ACC112 (cell line): ENCODE data around the gene NDUFA6.

Source experiments
- H2AFZ ChIP-seq: fragments of 200-600 bp; sonication (generic); one replicate; pipeline ENCODE4 v1.6.0; 2017; ENCODE audit warnings: antibody characterized with exemption, low read length; ENCODE audit not compliant: unreplicated experiment
- H3K27ac ChIP-seq: fragments of 200-600 bp; sonication (generic); 2 replicates; pipeline ENCODE4 v1.5.1; 2014; ENCODE audit warnings: low read depth, mild to moderate bottlenecking, antibody characterized with exemption, low read length, moderate library complexity
- H3K27me3 ChIP-seq: fragments of 200-600 bp; sonication (generic); 2 replicates; pipeline ENCODE4 v1.6.1; 2014; ENCODE audit warnings: mild to moderate bottlenecking, antibody characterized with exemption, low read length, moderate library complexity, mixed read lengths; ENCODE audit not compliant: insufficient read depth
- H3K36me3 ChIP-seq: fragments of 200-600 bp; sonication (generic); 2 replicates; pipeline ENCODE4 v1.6.1; 2016; ENCODE audit warnings: mild to moderate bottlenecking, antibody characterized with exemption, low read length, moderate library complexity, mixed read lengths; ENCODE audit not compliant: insufficient read depth
- H3K4me1 ChIP-seq: fragments of 200-600 bp; sonication (generic); one replicate; pipeline ENCODE4 v1.6.1; 2016; ENCODE audit warnings: low read length, mixed read lengths; ENCODE audit not compliant: insufficient read depth, unreplicated experiment, control insufficient read depth
- H3K4me3 ChIP-seq: fragments of 200-600 bp; sonication (generic); 2 replicates; pipeline ENCODE4 v1.5.1; 2014; ENCODE audit warnings: mild to moderate bottlenecking, low read depth, low read length
- H3K79me2 ChIP-seq: fragments of 200-600 bp; sonication (generic); one replicate; pipeline ENCODE4 v1.6.0; 2016; ENCODE audit warnings: low read length; ENCODE audit not compliant: control insufficient read depth, unreplicated experiment, insufficient read depth

NDUFA6 gene

DNA sequence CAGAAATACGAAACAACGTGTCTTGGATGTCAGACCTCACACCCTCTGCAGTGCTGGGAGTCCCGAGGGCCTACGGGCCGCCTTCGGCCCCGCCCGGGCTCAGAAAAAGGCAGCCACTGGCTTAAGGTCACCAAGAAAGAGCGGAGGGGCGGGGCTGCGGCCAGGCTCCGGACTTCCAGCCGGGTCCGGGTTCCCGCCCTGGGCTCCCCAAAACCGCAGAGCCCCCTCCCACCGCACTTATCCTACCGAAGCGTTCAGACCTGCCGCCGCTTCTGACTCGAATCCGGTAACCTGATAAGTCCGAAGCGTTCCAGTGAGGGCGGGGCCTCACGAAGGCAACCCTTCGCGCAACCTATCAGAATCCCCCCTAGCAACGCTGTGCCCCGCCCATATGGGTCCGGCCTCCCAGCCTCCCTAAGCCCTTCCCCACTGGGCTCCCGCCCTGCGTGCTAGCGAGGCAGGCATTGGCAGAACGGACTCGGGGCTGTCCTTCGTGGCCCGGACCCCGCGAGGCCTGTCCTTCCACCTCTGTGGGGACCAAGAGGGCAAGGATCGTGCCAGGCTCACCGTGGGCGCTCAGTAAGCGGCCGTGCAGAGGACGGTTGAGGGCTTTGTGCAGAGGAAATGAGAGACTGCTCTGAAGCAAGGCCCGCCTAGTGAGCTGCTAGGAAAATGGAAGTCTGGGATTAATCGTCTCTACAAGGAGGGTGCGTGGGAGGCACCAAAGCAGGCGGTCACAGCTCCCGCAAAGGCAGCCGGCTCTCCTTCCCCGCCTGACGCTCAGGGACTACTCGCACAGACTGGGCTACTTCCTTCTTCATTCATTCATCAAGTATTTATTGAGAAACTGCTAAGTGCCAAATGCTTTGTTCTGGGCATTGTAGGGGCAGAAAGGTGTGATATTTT lies 19.8 kb downstream of the NDUFA6 start, which contains the start of gene NAGA:
TSS of gene NAGA (minus strand) at position 296 of the 906 bp plus-strand sequence. CDS start 515 bp downstream, outside the sequence.
- H3K4me3 ChIP-seq = peak within 1 kb of the TSS; percentile 74
- H2AFZ ChIP-seq = peak within 1 kb of the TSS; percentile 20
- H3K4me1 ChIP-seq = peaks cover 19% of the 10 kb centered on the region
- no peaks in the 10 kb centered on the region for H3K27me3 ChIP-seq
- H3K27ac ChIP-seq = peak within 1 kb of the TSS; percentile 42
- no peaks in the 10 kb centered on the region; the same call in 1 of the 2 replicates for H3K36me3 ChIP-seq
- peaks cover 24% of the 10 kb centered on the region for H3K79me2 ChIP-seq

DNA sequence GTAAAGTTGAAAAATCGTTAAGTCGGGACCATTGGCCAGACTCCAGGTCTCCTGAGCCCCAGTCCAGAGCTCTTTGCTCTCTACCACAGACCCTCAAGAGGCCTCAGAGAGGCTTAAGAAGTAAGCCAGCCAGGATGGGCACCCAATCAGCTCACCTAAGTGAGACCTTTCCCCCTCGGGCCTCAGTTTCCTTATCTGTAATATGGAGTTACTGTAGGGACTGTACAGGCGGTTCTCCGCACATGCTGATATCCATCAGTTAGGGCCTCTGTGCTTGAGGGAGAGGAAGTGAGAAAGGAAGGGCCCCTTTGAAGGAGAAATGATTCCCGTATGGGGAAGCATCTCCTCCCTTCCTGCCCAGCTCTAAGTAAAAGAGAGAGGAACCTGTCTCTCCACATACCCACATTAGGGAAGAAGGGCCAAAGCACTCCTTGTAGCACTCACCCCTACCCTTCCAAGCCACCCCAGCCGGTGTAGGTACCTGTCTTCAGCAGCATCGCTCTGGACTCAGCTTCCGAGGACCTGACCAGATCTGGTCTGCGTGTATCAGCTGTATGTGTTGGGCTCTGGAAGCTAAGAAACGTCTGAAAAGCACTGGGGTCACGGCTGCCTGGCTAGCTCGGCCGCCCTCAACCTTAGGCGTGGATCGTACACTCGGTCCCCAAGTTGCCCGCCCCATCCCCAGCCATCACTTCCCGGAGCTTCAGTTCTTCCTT lies 20.6 kb downstream of the NDUFA6 start:
- Histone ChIP-seq H3K4me1 (peaks cover 16% of the 10 kb centered on the region), H2AFZ (peak overlapping the region; percentile 20), H3K4me3 (peak overlapping the region; percentile 74), H3K79me2 (peaks cover 17% of the 10 kb centered on the region), H3K27me3 (no peaks in the 10 kb centered on the region), H3K36me3 (no peaks in the 10 kb centered on the region), H3K27ac (peak overlapping the region; percentile 42)

DNA sequence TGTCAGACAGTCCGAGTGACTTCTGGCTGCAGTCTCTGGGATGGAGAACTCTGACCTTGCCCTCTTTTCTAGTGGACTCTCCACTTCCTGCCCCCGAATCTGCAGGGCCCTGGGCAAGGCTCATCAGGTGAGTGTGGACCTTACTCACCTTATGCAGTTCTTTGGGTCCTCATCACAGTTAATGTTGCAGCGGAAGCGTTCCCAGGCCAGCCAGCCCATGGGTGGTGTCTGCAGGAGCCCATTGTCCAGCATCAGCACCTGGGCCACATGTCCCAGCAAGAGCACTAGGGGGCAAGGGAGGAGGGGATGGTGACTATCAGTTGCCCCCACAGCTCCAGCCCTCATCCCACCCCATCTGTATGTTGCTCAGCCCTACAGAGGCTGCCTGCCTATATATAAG lies 22.3 kb downstream of the NDUFA6 start:
- no peak overlapping the region for H3K27ac ChIP-seq
- H3K4me3 ChIP-seq = no peak overlapping the region
- peaks cover 10% of the 10 kb centered on the region for H3K4me1 ChIP-seq
- H2AFZ ChIP-seq = no peak overlapping the region
- H3K36me3 ChIP-seq = no peaks in the 10 kb centered on the region
- no peaks in the 10 kb centered on the region for H3K27me3 ChIP-seq
- H3K79me2 ChIP-seq = peaks cover 2% of the 10 kb centered on the region

DNA sequence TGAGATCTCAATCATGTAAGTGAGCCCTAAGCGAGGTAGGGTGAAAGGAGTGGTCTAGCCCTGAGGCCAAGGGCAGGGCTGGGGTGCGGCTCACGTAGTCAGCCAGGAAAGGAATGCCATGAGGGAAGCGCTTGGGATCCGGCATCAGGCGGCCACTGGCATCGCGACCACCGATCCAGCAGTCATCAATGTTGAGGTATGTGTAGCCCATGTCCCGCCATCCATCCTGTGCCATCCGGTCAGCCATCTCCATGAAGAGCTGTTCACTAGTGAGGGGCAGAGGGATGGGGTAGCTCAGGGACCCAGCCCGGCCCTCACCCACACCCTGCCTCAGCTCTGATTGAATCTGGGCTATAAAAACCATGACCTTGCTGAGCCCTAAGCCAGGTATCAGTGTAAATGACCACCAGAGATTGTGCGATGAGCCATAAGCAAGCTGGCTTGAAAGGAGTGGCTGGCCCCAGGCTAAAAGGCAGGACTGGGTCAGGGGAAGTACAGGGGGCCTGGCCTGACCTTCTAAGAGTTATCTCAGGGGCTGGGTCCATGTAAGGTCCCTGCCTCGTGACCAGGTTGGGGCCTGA lies 22.8 kb downstream of the NDUFA6 start:
- Histone ChIP-seq H3K4me3 (no peak overlapping the region), H2AFZ (no peak overlapping the region), H3K79me2 (no peaks in the 10 kb centered on the region), H3K4me1 (peaks cover 7% of the 10 kb centered on the region), H3K27me3 (no peaks in the 10 kb centered on the region), H3K27ac (no peak overlapping the region), H3K36me3 (no peaks in the 10 kb centered on the region)

DNA sequence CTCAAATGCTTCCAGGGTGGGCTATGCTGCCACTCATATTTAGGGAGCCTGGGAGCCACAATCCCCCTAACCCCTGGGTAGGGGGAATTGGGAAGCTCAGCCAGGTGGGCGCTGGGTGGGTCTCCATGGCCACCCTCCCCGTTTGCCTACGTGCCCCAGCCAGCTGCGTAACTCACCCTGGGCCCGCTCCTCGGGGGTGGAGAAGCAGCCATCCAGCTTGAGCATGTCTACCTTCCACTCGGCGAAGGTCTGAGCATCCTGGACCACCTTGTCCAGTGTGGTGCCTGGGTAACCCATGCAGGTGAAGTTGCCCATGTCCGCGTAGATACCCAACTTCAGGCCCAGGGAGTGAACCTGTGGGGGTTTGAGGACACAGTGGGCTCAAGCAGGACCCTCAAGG lies 23.6 kb downstream of the NDUFA6 start:
- H2AFZ ChIP-seq = no peak overlapping the region
- H3K27ac ChIP-seq = no peak overlapping the region
- H3K36me3 ChIP-seq = no peaks in the 10 kb centered on the region
- H3K27me3 ChIP-seq = no peaks in the 10 kb centered on the region
- H3K4me1 ChIP-seq = peaks cover 7% of the 10 kb centered on the region
- H3K79me2 ChIP-seq = no peaks in the 10 kb centered on the region
- H3K4me3 ChIP-seq = no peak overlapping the region

DNA sequence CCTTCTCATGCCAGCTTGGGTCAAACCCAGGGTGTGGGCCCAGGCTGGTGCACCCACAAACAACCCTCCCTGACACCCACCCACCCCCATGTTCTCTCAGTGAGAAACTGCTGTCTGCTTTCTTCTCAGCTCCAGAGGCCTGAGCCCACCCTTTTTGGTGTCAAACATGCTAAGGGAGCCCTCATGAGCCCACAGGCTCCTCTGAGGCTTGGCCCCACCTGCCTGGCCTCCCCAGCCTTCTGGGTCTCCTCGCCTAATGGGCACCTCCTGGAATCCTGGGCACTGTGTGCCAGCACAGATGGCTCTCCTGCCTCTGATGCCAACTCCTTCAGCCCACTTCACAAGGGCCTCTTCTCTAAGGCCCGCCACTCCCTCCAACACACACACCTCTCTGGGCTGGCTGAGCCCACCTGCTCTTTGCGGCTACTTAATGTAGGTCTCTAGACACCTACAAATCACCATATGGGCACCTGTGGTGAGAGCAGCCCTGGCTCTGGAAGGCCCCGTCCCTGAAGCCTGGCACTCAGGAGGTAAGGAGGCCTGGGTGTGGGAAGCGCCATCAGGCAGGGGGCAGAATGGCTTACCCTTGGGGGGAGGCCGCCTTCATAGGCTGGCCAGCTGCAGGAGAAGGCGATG lies 24.3 kb downstream of the NDUFA6 start:
- peaks cover 1% of the 10 kb centered on the region for H3K4me1 ChIP-seq
- H3K79me2 ChIP-seq = no peaks in the 10 kb centered on the region
- H3K27ac ChIP-seq = no peak overlapping the region
- H3K27me3 ChIP-seq = no peaks in the 10 kb centered on the region
- H3K4me3 ChIP-seq = no peak overlapping the region
- H2AFZ ChIP-seq = no peak overlapping the region
- no peaks in the 10 kb centered on the region for H3K36me3 ChIP-seq

DNA sequence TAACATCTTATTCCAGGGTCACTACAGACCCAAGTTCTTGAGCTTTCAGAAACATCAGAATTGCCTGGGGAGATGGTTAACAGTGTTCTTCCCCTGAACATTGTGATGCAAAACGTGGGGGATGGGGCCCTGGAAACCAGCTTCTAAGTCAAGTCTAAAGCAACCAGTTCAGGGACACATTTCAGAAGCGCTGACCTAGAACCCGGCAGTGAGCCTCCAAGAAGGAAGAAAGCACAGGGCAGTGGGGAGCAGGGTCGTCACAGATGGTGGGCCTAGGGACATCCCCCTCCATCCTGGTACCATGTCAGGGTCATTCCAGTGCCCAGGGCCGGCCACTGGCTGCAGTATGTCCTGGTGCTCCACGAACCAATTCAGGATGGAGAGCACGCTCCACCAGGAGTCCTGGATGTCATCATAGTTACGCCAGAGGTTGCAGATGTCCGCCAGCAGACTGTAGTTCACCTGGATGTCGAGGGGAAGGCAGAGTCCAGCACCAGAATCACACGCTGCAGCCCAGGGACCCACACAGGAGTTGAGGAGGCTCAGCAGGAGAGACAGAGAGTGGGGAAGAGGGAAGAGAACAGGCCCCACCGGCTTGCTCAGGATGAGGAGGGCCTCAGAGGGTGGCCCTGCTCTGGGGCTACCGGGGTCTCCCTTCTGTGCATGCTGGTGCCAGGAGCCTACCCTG lies 25.0 kb downstream of the NDUFA6 start:
- no peaks in the 10 kb centered on the region for H3K27me3 ChIP-seq
- H3K79me2 ChIP-seq = no peaks in the 10 kb centered on the region
- no peak overlapping the region for H2AFZ ChIP-seq
- no peaks in the 10 kb centered on the region for H3K4me1 ChIP-seq
- H3K27ac ChIP-seq = no peak overlapping the region
- H3K36me3 ChIP-seq = no peaks in the 10 kb centered on the region
- no peak overlapping the region for H3K4me3 ChIP-seq

DNA sequence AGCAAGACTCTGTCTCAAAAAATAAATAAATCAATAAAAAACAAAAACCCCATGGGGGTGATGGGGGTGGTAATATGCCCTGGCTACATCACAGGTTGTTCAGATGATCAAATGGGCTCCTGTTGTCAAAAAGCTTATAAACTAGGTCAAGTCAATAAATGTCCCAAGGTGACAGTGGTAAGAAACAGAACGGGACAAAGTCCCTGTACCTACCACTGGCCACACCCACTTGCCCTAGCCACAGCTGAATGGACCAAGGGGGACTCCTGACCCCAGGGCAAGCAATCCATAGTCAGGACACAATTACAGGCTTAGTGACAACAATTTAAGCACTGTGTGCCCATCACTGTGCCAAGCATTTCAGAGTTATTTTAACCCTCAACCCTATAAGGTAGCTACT lies 25.9 kb downstream of the NDUFA6 start:
- no peaks in the 10 kb centered on the region for H3K27me3 ChIP-seq
- H3K4me1 ChIP-seq = no peaks in the 10 kb centered on the region
- no peak overlapping the region for H3K4me3 ChIP-seq
- peaks cover 5% of the 10 kb centered on the region; the same call in 1 of the 2 replicates for H3K36me3 ChIP-seq
- no peak overlapping the region for H3K27ac ChIP-seq
- H2AFZ ChIP-seq = no peak overlapping the region
- no peaks in the 10 kb centered on the region for H3K79me2 ChIP-seq

DNA sequence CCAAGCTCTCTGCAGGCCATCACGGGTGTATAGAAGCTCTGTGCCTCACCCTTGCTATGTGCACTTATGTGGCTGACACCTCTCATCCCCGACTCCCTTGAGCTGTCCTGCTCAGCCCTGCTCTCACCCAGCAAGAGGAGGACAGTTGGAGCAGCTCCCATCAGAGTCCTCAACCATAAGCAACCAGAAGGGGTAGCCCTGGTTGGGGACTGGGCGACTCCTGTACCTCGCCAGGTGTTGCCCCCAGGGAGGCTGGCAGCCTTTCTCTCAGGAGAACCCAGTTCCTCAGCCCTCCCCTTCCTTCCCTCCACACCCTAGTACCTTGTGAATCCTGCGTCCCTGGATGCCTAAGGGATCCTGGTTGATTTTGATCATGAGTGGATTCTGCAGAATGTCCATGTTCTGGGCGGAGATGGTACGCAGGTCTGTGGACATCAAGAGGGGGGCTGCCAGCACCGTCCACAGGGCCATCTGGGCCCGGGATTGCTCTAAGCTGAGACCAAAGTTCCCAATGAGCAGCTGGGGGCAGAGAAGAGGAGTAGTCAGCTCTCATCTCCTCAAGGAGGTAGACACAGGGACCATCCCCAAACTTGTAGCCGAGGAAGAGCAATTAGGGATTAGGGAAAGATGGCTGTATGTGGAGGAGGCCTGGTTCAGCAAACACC lies 27.9 kb downstream of the NDUFA6 start:
- Histone ChIP-seq H3K27ac (no peak overlapping the region), H3K36me3 (peaks cover 6% of the 10 kb centered on the region; the same call in 1 of the 2 replicates), H3K27me3 (no peaks in the 10 kb centered on the region), H3K4me1 (no peaks in the 10 kb centered on the region), H2AFZ (no peak overlapping the region), H3K4me3 (no peak overlapping the region), H3K79me2 (no peaks in the 10 kb centered on the region)
